Coronary artery (tissue), 2 donors: ENCODE data around the gene CYP27B1.

ENCODE experiments used
- DNase-seq: peaks from one replicate; pipeline ENCODE4 v3.0.0-alpha.2; 2017; ENCODE audit warnings: low spot score
- H3K27ac ChIP-seq, 2 donors: fragments of 200-600 bp; sonication (generic); one replicate each; pipeline ENCODE4 v1.5.1; 2016 to 2019
- H3K4me3 ChIP-seq: fragments of 200-600 bp; sonication (generic); 2 replicates; pipeline ENCODE4 v1.5.1; 2016; ENCODE audit warnings: mild to moderate bottlenecking, moderate library complexity
- TF ChIP-seq, protein P1 (sequence below): fragments of 200-600 bp; sonication (generic); IDR thresholded peaks from one replicate; pipeline ENCODE4 v1.5.1; 2019; ENCODE audit warnings: antibody characterized with exemption

The CYP27B1 gene

DNA sequence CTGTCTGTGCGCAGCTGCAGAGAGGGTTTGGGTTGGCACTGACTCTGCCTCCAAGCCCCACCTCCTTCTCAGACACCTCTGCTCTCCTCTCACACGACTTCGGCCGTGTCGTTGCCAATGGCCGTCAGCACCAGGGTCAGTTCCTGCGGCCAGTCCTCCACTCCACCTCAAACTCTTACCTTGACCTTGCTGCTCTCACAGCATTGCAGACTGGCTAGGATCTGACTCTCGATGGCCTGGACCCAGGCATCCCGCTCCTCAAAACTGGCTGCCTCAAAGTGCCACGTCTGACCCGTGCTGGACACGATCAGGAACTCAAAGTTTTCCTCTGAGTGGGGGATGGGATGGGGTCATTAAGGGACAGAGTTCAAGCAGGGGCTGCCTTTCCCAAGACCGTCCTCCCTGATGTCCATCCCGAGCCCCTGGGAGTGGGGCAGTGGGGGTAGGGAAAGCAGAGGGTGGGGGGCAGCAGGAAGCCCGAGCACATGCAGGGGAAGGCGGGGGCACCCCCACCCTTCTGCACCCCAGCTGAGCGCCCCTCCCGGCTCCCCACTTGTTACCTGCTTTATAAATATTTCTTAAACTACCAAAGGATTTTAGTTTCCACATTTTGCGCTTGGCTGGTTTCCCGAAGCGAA lies 39.0 kb downstream of the CYP27B1 start:
- DNase-seq, result no peak
- Histone ChIP-seq H3K27ac (no peak overlapping the region), H3K4me3 (no peak overlapping the region)
- TF ChIP-seq, protein P1, sequence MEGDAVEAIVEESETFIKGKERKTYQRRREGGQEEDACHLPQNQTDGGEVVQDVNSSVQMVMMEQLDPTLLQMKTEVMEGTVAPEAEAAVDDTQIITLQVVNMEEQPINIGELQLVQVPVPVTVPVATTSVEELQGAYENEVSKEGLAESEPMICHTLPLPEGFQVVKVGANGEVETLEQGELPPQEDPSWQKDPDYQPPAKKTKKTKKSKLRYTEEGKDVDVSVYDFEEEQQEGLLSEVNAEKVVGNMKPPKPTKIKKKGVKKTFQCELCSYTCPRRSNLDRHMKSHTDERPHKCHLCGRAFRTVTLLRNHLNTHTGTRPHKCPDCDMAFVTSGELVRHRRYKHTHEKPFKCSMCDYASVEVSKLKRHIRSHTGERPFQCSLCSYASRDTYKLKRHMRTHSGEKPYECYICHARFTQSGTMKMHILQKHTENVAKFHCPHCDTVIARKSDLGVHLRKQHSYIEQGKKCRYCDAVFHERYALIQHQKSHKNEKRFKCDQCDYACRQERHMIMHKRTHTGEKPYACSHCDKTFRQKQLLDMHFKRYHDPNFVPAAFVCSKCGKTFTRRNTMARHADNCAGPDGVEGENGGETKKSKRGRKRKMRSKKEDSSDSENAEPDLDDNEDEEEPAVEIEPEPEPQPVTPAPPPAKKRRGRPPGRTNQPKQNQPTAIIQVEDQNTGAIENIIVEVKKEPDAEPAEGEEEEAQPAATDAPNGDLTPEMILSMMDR, result no peak

DNA sequence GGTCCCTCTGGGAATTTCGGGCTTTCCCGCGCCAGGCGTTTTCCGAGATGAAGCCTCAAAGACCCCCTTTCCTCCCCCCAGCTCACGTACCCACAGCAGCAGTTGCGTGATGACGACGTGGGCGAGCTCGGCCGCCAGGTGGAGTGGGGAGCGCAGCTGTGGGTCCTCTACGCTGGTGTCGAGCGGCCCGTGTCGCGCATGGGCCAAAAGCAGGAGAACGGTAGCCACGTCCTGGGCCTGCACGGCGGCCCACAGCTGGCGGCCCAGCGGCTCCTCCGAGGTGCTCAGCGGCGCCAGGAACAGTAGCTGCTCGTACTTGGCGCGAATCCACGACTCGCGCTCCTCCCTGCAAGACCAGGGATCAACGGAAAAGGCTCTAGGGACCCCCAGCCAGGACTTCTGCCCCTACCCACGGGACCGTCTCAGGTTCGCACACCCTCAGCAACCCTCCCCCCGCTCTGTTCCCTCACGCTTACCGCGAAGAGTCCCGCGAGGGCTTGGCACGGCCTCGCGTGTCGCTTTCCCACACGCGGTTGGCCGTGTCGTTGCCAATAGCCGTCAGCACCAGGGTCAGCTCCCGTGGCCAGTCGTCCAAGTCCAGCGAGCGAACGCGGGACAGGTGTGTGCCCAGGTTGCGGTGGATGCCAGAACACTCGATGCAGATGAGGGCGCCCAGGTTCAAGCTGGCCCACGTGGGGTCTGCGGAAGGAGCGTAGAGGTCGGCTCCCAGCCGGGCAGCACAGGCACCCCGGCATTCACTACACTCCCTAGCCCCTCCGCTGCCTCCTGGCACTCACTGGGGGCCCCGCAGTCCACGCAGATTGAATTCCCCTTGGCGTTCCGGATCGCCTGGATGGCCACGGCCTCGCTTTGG lies 39.8 kb downstream of the CYP27B1 start:
- Histone ChIP-seq H3K27ac (peak overlapping the region in 1 of 2 donors; percentile 84), H3K4me3 (peak overlapping the region; percentile 93)
- TF ChIP-seq, protein P1, result no peak
- no peak for DNase-seq

DNA sequence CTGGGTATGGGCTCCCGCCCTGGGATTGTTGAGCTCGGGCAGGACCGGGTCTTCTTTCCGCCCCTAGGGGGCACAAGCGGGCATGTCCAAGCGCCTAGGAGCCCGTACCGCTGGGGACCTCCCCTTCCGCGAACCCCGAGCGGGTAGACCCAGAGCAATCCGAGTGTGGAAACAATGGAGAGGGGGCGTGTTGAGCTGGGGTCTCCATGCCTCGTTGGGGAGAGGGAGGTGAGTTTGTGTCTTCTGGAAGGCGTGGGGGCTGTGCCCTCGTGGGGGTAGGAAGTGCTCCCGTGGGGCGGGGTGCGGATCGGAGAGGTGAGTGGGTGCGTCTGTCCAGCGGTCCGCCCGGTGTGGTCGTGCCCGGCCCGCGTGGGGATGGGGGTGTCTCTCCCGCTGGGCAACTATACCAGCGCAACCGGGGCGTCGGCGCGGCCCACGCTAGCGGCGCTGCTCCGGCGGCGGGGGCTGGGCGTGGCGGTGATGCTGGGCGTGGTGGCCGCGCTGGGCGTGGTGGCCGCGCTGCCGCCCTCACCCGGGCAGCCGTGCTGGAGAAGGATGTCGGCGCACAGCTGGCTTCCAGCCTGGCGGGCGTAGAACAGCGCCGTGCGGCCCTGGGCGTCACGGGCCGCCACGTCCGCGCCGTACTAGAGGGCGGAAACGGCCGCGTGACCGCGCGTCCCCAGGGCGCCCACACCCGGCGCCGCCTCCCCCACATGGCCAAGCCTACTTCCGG lies 40.6 kb downstream of the CYP27B1 start:
- no peak for DNase-seq
- peak overlapping the region; percentile 17 to 84 for H3K27ac ChIP-seq
- TF ChIP-seq, protein P1, result peak; percentile 66
- peak overlapping the region; percentile 93 for H3K4me3 ChIP-seq

DNA sequence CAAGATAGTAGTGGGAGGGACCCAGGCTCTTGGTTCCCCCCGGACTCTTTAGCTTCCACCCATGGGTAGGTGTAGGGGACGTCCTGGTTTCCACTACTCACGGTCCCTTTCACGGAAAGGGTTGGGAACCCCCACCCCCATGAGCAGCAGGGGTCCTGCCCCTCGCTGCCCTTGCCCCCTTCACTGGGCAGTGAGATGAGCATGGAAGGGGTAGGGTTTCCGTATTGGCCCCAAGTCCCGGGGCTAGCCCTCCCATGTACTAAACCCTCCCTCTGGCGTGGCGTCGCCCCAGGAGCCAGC lies 41.1 kb downstream of the CYP27B1 start:
- H3K27ac ChIP-seq, result peak overlapping the region in 1 of 2 donors; percentile 84
- DNase-seq, result no peak
- TF ChIP-seq, protein P1, result no peak
- peak overlapping the region; percentile 93 for H3K4me3 ChIP-seq

DNA sequence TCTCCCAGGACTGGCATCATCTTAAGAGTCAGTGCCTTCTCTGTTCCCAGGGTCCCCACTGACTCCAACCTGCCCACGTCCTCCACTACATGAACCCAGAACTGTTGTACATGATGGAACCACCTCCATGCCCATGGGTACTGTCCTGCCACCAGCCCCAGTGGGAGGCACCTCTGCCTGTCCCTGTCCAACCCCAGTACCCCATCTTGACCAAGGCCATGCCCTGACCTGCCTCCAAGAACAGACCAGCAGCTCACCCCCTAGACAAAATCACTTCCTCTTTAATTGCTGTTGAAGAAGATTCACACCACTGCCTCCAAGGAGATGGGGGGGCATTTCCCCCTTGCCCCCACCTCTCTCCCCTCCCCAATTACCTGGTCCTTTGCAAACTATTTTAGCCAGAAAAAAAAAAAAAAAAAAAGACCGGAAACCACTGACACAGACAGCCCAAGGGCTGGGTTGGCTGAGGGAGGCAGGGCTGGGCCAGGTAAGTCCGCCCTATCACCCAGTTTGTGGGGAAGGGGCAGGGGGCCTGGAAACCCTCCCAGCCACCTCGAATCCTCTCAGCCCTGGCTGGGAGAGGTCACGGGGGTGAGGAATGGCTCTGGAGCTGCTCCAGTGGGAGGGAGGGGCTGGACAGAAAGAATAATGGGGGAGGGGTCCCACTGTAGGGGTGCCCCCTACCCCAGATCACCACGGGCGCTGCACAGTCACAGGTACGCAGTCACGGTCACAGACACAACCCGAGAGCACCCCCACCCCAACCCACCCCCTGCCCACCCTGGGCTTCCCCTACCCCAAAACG lies 41.7 kb downstream of the CYP27B1 start:
- TF ChIP-seq, protein P1, result no peak
- no peak for DNase-seq
- Histone ChIP-seq H3K27ac (no peak overlapping the region), H3K4me3 (peak overlapping the region; percentile 93)

DNA sequence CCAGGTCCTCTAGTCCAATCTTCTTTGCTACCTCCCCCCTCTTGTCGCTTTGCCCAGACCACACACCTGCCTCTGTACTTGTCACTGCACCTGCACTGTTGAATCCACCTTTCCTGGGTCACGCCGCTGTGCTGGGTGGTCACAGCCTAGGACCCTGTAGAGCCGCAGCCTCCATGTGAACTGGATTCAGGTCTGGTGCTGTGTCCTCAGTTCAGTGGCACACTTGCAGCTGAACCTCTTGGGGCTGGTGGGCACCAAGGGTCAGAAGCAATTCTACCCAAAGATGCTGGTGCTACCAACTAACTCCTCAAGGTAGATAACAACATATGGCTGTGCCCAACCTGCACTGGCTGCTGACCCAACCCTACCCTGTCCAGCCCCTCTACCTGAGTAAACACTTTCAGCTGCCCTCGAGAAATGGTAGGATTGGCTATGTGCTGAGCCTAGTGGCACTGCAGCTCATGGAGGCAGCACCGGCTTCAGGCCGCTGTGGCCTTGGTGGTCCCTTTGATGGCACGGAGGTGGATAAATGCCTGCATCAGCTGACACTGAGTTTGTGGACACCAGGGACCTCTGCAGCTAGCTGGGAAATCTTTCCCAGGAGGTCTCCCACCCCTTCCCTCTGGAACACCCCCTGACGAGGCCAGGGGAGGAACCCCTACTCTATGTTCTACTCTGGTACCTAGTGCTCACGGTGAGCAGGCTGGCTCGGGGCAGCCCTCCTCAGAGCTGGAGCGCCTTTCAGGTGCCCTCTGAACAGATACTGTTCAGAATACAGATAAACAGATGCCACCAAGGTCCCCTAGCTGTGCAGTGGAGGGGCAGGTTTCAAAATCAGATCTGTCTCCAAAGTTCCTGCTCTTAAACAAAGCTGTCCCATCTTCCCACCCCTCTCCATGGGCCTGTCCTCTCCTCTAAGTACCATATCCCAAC lies 42.6 kb downstream of the CYP27B1 start:
- TF ChIP-seq, protein P1, result no peak
- DNase-seq, result no peak
- Histone ChIP-seq H3K4me3 (no peak overlapping the region), H3K27ac (no peak overlapping the region)
